Esophagus muscularis mucosa (tissue), 4 donors: ENCODE data around the gene RNF181. TPM values are rescaled to one million over a fixed set of nuclear protein-coding genes. Genes with fewer than 3 reads are reported as not detected.

ENCODE experiments used
- DNase-seq: peaks from one replicate; pipeline ENCODE4 v3.0.0-alpha.2; 2017; ENCODE audit errors: extremely low spot score
- H3K27ac ChIP-seq, 4 donors: fragments of 200-600 bp; sonication (generic); replicated peaks in 1 of 4; 1 replicate in 3 of 4; 2 replicates in 1 of 4; pipeline ENCODE4 v1.5.1; 2016 to 2019; ENCODE audit warnings: mild to moderate bottlenecking in 1 of 4
- H3K27me3 ChIP-seq, 4 donors: fragments of 200-600 bp; sonication (generic); one replicate each; pipeline versions ENCODE4 v1.5.1 to v1.6.0; 2016 to 2019
- H3K36me3 ChIP-seq, 4 donors: fragments of 200-600 bp; sonication (generic); one replicate each; pipeline ENCODE4 v1.5.1; 2016 to 2019
- H3K4me1 ChIP-seq, 4 donors: fragments of 200-600 bp; sonication (generic); one replicate each; pipeline ENCODE4 v1.5.1; 2016 to 2019
- H3K4me3 ChIP-seq, 4 donors: fragments of 200-600 bp; sonication (generic); 1 replicate in 2 of 4; 2 replicates in 2 of 4; pipeline ENCODE4 v1.5.1; 2016 to 2019; ENCODE audit warnings: mild to moderate bottlenecking in 4 of 4, moderate library complexity in 1 of 4
- H3K9me3 ChIP-seq, 4 donors: fragments of 200-600 bp; sonication (generic); 1 replicate in 3 of 4; 2 replicates in 1 of 4; pipeline ENCODE4 v1.5.1; 2016 to 2019
- CTCF ChIP-seq, 3 experiments: fragments of 200-600 bp in 2 of 3; fragments of 450-650 bp in 1 of 3; sonication (generic) in 2 of 3; IDR thresholded peaks; one replicate each; pipeline ENCODE4 v1.5.1; 2017 to 2019; ENCODE audit warnings: antibody characterized with exemption in 3 of 3, mild to moderate bottlenecking in 2 of 3, moderate library complexity in 1 of 3
- EP300 ChIP-seq: sonication (generic); formaldehyde crosslinking; IDR thresholded peaks from one replicate; pipeline ENCODE4 v1.6.1; 2017; ENCODE audit warnings: antibody characterized with exemption
- POLR2A ChIP-seq: fragments of 450-650 bp; IDR thresholded peaks from one replicate; pipeline ENCODE4 v1.6.1; 2017; ENCODE audit warnings: antibody characterized with exemption, moderate library complexity, mild to moderate bottlenecking, low read depth
- POLR2AphosphoS5 ChIP-seq, 2 donors: sonication (generic); formaldehyde crosslinking; IDR thresholded peaks; one replicate each; pipeline ENCODE4 v1.6.1; 2017; ENCODE audit warnings: antibody characterized with exemption in 2 of 2
- WGBS: methylation state at CpG from one replicate; pipeline ENCODE4 v1.1.5; 2018; 5-methylcytosine and 5-hydroxymethylcytosine counted together
- intact Hi-C: fragments of 100-400 bp; cut with DNase I; formaldehyde crosslinking; loops from one replicate; pipeline ENCODE4 v1.15.1; 2023
- total RNA-seq, 4 donors: library from RNA; depleted of rRNA; stranded (reverse); fragments of >200 nt; gene quantifications; one replicate each; pipeline versions ENCODE4 v1.1.0 to v1.2.1, GENCODE V29; 2016

Gene RNF181
- total RNA-seq, 4 donors from 2014 or later, result 133 to 142 (median 138) TPM

DNA sequence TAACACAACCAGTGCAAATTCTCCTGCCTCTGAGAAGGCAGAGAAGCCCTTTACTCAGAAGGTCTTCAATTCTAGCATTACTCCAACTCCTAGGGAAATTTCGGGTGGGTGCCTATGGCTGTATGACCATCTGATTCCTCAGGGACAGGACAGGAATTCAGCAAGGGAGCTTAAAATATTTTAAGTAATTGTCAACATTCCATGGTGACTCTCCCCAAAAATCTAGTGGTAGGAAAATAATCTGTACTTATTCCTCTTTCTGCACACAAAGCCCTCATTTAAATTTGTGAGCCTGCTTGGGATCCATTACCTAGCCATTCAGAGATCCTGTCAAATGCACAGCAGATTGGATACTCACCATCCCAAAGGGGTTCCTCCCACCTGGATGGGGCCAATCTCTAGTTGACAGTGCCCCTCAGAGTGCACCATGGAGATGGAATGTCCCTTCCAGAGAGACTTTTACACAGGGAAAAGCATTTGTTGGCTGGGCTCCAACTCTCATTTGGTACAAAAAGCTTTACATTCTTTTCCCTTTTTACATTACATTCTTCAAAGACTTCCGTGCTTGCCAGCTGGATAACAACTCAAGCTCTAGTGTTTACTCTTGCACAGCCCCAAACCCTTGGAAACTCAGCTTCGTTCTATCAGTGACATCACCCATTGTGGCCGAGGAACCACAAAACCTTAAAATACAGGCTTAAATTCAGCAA, 10.0 kb downstream of the RNF181 start:
- Histone ChIP-seq H3K4me1 (peaks cover 58 to 89% (median 87%) of the 10 kb centered on the region in 4 donors), H3K9me3 (no peaks in the 10 kb centered on the region), H3K27me3 (no peaks in the 10 kb centered on the region), H3K27ac (peak overlapping the region; percentile 39 to 95 (median 75)), H3K36me3 (peaks cover 0 to 43% (median 22%) of the 10 kb centered on the region in 4 donors), H3K4me3 (peak overlapping the region in 1 of 4 donors; percentile 91)
- intact Hi-C loops, result no loop called here
- DNase-seq, result no peak
- TF ChIP-seq POLR2AphosphoS5 (IDR thresholded peaks at IDR 0.05), result no peak
- 56% methylated on average over 4 of the region's 4 CpGs for WGBS

- Histone ChIP-seq H3K4me3 (no peak overlapping the region), H3K27me3 (no peaks in the 10 kb centered on the region), H3K4me1 (peaks cover 56 to 89% (median 87%) of the 10 kb centered on the region in 4 donors), H3K27ac (peak overlapping the region; percentile 39 to 95 (median 75)), H3K9me3 (no peaks in the 10 kb centered on the region), H3K36me3 (peaks cover 0 to 37% (median 17%) of the 10 kb centered on the region in 4 donors)
- 85% methylated on average over 7 of the region's 7 CpGs for WGBS
- DNase-seq, result no peak
- TF ChIP-seq POLR2A (no peak), CTCF (IDR thresholded peaks at IDR 0.05) (no peak), POLR2AphosphoS5 (IDR thresholded peaks at IDR 0.05) (no peak), EP300 (no peak)
- intact Hi-C loops, result no loop called here
Observed at GRCh38 chr2:85606116-85606455, 10.5 kb downstream of the RNF181 start.

- H3K4me1 ChIP-seq, result peaks cover 51 to 88% (median 82%) of the 10 kb centered on the region in 4 donors
- no peaks in the 10 kb centered on the region for H3K9me3 ChIP-seq
- 71% methylated on average over 9 of the region's 9 CpGs for WGBS
- no peak for DNase-seq
- peak overlapping the region; percentile 46 to 95 (median 70) for H3K27ac ChIP-seq
- no peaks in the 10 kb centered on the region for H3K27me3 ChIP-seq
- TF ChIP-seq EP300 (no peak), CTCF (IDR thresholded peaks at IDR 0.05) (no peak), POLR2A (no peak), POLR2AphosphoS5 (IDR thresholded peaks at IDR 0.05) (no peak)
- H3K36me3 ChIP-seq, result peaks cover 0 to 37% (median 16%) of the 10 kb centered on the region in 4 donors
- no peak overlapping the region for H3K4me3 ChIP-seq
- intact Hi-C loops, result no loop called here
Observed at GRCh38 chr2:85607268-85608215, 12.0 kb downstream of the RNF181 start.

DNA sequence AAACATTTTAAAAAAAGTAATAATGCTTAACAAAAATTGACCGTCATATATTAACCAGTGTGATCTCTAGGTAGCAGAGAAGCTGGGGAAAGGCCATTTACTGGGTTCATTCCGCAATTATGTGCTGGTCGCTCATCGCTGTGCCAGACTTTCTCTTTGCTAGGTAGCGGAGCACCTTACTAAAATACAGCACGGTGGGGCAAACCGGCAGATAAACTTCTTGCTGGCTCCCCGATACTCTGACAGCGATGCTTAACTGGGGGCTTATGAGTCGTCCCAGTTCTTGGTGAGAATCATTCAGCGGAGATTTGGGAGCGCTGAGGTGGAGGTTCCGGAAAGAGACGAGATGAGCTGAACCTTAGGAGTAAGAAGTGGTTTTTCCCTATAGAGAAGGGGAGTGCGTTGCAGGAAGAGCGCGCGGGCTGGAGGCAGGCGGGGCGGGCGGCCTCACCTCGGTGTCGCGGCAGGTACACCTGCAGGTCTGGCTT, 15.7 kb downstream of the RNF181 start:
- TF ChIP-seq CTCF (IDR thresholded peaks at IDR 0.05), result no peak
- DNase-seq, result no peak
- Histone ChIP-seq H3K27ac (peak overlapping the region; percentile 80 to 89 (median 84)), H3K4me1 (peaks cover 23 to 67% (median 58%) of the 10 kb centered on the region in 4 donors), H3K27me3 (no peaks in the 10 kb centered on the region), H3K36me3 (peaks cover 0 to 37% (median 16%) of the 10 kb centered on the region in 4 donors), H3K4me3 (peak overlapping the region; percentile 77 to 96 (median 88)), H3K9me3 (no peaks in the 10 kb centered on the region)
- 8% methylated on average over 23 of the region's 24 CpGs for WGBS
- intact Hi-C loops, result no loop called here
